Kidney epithelial cell (primary cell): Measurements from ENCODE around the gene P4HA2. TPM values are rescaled to one million over a fixed set of nuclear protein-coding genes. Genes with fewer than 3 reads are reported as not detected.

ENCODE experiments used
- DNase-seq: peaks from one replicate; pipeline ENCODE4 v3.0.0-alpha.2; 2010; ENCODE audit warnings: low read depth
- H3K27me3 ChIP-seq: 2 replicates; pipeline ENCODE4 v1.6.0; 2011; ENCODE audit warnings: low read length; ENCODE audit not compliant: control insufficient read depth, insufficient read depth
- H3K36me3 ChIP-seq: 2 replicates; pipeline ENCODE4 v1.5.1; 2011; ENCODE audit warnings: low read length; ENCODE audit not compliant: control insufficient read depth, insufficient read depth
- H3K4me3 ChIP-seq: 2 replicates; pipeline ENCODE4 v1.5.1; 2011; ENCODE audit warnings: low read depth, mild to moderate bottlenecking, control low read depth, low read length
- CTCF ChIP-seq: IDR thresholded peaks from 2 replicates; pipeline ENCODE4 v1.5.1; 2011; ENCODE audit warnings: mild to moderate bottlenecking, moderate library complexity, low read length, control low read depth, inconsistent platforms; ENCODE audit not compliant: insufficient read depth, poor library complexity, severe bottlenecking
- total RNA-seq: library from RNA; depleted of rRNA; stranded (reverse); fragments of >200 nt; gene quantifications from 2 replicates; pipeline ENCODE4 v1.2.3, GENCODE V29; 2015

Gene P4HA2
- total RNA-seq, 1 donor from 2014 or later, result 77.5 TPM

- Histone ChIP-seq H3K4me3 (no peak overlapping the region), H3K36me3 (no peaks in the 10 kb centered on the region), H3K27me3 (no peaks in the 10 kb centered on the region)
- no peak for TF ChIP-seq CTCF
- DNase-seq, result no peak
Observed at GRCh38 chr5:132184588-132184987, 43.1 kb downstream of the P4HA2 start.

DNA sequence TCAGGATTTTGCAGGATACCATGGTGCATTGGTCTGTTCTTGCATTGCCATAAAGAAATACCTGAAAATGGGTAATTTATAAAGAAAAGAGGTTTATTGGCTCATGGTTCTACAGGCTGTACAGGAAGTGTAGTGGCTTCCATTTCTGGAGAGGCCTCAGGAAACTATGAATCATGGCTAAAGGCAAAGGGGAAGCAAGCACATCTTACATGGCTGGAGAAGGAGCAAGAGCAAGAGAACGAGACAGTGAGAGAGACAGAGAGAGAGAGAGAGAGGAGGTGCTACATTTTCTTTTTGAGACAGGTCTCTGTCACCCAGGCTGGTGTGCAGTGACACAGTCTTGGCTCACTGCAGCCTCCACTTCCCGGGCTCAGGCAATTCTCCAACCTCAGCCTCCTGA is 43.9 kb downstream of the P4HA2 start:
- Histone ChIP-seq H3K27me3 (no peaks in the 10 kb centered on the region), H3K36me3 (no peaks in the 10 kb centered on the region), H3K4me3 (no peak overlapping the region)
- TF ChIP-seq CTCF, result no peak
- DNase-seq, result no peak

GRCh38 chr5:132182359-132183040 is 45.2 kb downstream of the P4HA2 start:
- H3K27me3 ChIP-seq, result no peaks in the 10 kb centered on the region
- no peaks in the 10 kb centered on the region for H3K36me3 ChIP-seq
- TF ChIP-seq CTCF, result no peak
- H3K4me3 ChIP-seq, result no peak overlapping the region
- DNase-seq, result no peak

DNA sequence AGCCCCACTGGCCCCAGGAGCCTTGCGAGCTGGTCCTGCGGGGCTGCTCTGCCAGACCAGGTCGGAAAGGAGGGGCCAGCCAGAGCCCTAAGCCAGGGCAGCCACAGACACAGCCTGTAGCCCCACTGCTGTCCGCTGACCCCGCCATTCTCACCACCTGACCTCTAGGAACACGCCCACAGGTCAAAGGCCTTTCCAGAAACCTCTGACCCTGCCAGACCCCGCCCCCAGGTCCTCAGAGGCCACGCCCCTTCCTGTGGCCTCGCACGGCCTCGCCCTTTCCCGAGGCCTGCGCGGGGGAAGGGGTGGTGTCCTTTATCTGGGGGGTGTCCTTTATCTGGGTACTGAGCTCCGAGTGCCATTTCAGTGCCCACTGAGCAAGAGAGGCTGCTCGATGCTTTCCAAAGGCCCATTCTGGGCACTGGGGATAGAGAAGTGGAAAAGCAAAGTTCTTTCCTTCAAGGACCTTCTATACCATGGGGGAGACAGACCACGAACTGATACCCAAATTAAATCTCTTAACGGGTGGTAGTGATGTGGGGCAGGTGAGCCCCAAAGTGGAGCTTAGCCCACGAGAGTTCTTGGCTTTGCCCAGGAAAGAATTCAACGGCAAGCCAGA is 46.5 kb downstream of the P4HA2 start:
- H3K36me3 ChIP-seq, result no peaks in the 10 kb centered on the region
- TF ChIP-seq CTCF, result no peak
- no peaks in the 10 kb centered on the region for H3K27me3 ChIP-seq
- no peak overlapping the region for H3K4me3 ChIP-seq
- no peak for DNase-seq

- Histone ChIP-seq H3K27me3 (no peaks in the 10 kb centered on the region), H3K36me3 (no peaks in the 10 kb centered on the region), H3K4me3 (no peak overlapping the region)
- TF ChIP-seq CTCF, result peak; percentile 81
- DNase-seq, result peak; percentile 16
Observed at GRCh38 chr5:132180134-132180745, 47.4 kb downstream of the P4HA2 start.
